NCI-H1092 (cell line): ENCODE data around the gene TRNP1.
"Not testable (repeated sequence)": the region's sequence is repeated elsewhere in the genome, so short reads cannot be mapped to it uniquely, and the experiment has no call there.

Experiments
- DNase-seq: peaks from one replicate; lab custom pipeline; 2025; lab: John Stamatoyannopoulos, UW

Gene TRNP1

DNA sequence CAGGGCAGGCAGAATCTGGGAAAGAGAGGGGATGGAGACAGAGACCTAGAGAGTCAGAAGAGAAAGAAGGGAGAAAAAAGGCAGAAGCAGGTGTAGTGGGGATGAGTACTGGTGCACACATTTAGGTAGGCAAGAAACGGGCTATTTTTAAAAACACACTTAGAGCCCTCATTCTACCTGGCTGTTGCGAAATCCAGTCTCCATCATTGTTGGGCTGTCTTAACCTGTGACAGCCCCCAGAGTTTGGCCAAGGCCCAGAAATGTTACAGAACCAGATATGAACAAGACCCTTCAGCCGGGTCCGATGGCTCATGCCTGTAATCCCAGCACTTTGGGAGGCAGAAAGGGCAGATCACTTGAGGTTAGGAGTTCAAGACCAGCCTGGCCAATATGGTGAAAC lies 20.7 kb upstream of the TRNP1 start:
- no peak for DNase-seq

DNA sequence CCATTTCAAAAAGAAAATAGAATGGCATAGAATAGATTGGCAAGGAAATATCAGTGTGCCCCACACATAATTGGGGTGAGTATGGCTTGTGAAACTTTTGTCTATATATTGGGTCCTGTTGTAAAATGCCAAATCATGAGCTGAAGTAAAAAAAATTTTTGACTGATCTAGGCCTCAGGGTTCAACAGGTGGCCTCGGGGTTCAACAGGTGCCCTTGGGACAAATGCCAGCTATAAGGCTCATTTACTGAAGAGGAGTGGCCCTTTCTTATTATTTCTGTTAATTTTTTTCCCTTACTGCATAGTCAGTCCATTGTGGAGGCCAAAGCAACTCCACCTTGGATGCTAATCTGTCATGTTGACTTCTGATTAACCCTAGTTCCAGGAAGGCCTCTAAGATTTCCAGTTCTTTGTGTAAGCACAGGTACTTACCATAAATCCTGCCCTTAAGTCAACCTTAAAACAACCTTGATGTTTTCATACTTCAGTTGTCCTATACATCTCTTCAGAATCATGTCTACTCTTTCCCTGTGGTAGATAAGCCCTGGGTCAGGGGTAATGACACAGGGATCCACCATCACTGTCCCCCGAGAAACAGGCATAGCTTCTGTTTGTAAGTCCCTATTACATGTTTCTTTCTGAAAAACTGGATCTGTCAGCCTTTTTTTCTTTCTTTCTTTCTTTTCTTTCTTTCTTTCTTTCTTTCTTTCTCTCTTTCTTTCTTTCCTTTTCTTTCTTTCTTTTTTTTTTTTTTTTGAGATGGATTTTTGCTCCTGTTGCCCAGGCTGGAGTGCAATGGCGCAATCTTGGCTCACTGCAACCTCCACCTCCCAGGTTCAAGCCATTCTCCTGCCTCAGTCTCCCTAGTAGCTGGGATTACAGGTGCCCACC lies 16.6 kb upstream of the TRNP1 start:
- DNase-seq = no peak

DNA sequence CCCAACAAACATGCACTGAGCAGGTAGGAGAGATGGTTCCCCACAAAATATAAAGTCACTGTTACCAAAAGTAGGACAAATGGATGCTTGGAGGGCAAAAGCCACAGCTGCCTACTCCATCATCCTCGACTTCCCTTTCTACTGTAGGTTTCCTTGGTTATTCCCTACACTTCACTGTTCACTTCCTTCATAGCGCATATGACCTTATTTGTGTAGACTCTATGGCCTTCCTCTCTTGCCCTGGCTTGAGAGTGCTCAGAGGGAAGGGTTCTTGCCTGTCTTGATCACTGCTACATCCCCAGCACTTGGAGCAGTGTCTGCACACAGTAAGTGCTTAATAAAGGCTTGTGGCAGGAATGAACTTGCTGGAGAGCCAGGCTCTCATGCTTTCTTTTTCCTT lies 14.6 kb upstream of the TRNP1 start:
- no peak for DNase-seq

DNA sequence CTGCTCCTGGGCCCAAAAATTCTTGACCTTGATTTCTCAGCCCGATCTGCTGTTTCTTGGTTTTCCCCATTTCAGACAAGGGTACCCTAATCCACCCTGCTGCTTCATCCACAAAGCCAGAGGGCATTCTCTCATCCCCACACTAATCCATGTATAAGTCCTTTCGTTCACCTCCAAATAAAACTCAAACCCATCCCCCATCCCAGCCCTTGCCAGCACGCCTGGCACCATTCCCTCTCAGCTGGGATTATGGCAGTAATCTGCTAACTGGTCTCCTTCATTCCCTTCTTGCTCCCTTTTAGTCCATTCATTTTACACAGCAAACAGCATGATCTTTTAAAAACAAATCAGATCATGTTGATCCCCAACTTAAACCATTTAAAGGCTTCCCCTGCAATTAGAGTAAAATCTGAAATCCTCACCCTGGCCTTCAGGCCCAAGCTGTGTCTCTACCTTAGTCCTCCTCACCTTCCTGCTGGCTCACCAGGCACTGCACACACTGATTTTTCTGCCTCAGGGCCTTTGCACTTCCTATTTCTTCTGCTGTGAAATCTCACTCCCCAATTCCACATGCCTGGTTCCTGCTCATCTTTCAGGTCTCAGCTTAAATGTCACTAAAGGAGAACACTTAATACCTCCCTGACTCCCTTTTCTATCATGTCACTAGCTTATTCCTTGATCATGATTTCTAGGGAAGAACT lies 12.2 kb upstream of the TRNP1 start:
- no peak for DNase-seq

DNA sequence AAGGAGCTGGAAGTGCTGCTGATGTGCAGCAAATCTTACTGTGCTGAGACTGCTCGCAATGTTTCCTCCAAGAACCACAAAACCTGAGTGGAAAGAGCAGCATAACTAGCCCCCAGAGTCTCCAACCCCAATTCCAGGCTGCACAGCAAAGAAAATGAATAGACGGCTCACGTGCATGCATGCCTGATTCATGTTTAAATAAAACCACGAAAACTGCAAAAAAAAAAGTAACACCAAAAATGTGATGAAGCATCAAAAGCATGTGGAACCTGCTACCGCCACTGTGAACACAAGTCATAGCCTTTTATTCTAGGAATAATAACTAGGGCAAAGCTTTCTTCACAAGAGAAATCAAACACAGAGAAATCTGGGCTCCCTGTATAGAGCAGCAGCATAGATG lies 9.6 kb upstream of the TRNP1 start:
- DNase-seq = no peak

DNA sequence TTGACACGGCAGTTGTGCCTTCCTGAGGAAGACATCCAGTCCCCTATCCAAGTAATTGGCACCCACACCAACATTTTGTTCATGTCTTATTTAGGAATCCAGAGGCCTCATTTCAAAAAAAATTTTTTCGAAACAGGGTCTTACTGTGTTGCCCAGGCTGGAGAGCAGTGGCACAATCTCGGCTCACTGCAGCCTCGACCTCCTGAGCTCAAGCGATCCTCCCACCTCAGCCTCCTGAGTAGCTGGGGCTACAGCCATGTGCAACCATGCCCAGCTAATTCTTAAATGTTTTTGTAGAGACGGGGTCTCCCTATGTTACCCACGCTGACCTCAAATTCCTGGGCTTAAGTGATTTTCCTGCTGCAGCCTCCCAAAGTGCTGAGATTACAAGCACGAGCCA lies 9.2 kb upstream of the TRNP1 start:
- DNase-seq = no peak

DNA sequence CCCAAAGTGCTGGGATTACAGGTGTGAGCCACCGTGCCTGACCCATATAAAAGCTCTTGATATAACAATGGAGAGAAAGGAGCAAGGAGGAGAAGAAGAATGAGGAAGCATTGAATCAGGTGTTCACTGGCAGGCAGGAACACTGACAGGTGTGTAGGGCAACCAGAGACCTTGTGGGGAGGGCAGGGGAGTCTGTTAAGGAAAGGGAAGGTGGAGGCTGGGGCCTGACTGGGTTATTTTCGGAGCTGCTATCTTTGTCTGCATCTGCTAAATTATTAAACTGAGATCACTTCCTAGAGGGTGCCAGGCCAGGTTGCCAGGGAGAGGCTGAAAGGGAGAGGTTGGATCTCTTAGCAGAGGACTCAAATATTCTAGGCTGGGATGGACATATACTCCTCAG lies 6.8 kb upstream of the TRNP1 start:
- DNase-seq = no peak

DNA sequence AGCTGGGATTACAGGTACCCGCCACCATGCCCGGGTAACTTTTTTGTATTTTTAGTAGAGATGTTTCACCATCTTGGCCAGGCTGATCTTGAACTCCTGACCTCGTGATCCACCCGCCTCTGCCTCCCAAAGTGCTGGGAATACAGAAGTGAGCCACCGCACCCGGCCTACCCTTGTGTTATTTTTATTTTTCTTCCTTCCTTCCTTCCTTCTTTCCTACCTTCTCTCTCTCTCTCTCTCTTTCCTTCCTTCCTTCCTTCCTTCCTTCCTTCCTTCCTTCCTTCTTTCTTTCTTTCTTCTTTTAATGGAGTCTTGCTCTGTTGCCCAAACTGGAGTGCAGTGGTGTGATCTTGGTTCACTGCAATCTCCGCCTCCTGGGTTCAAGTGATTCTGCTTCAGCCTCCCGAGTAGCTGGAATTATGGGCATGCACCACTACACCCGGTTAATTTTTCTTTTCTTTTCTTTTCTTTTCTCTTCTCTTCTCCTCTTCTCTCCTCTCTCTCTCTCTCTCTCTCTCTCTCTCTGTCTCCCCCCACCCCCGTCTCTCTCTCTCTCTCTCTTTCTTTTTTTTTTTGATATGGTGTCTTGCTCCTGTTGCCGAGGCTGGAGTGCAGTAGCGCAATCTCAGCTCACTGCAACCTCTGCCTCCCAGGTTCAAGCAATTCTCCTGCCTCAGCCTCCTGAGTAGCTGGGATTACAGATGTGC lies 3.9 kb upstream of the TRNP1 start:
- not testable (repeated sequence) for DNase-seq

DNA sequence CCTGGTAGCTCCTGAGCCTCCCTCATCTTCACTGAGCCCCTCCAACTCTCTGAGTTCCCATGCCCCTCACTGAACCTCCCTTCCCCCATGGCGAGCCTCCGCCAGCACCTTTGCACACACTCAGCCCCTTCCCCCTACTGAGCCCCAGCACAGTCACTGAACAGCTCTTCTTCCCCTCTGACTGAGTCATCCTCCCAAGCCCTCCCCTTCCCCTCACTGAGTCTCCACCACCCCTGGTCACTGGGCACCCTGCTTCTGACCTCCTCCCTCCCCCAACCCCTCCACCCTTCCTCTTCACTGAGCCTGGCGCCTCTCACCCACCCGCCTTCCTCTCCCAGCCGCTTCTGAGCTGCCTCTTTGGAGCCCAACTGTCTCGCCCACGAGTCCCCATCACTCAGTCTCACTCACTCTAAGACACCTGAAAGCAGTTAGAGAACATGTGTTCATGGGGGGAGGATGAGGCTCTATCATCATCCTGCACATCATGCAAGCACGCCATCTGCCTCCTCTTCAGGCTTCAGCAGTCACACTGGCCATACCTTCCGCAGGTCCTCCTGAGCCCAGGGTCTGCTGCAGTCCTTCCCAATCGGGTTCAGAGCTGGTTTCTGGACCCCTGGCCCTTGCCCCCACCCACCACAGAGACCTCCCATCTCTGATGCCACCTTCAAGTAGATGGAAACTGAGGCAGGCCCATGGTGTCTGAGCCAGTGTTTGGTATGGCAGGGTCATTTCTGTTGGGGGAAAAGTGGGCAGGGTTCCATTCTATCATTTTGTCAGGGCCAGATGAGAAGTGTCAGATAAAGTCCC lies 2.0 kb upstream of the TRNP1 start:
- no peak for DNase-seq

DNA sequence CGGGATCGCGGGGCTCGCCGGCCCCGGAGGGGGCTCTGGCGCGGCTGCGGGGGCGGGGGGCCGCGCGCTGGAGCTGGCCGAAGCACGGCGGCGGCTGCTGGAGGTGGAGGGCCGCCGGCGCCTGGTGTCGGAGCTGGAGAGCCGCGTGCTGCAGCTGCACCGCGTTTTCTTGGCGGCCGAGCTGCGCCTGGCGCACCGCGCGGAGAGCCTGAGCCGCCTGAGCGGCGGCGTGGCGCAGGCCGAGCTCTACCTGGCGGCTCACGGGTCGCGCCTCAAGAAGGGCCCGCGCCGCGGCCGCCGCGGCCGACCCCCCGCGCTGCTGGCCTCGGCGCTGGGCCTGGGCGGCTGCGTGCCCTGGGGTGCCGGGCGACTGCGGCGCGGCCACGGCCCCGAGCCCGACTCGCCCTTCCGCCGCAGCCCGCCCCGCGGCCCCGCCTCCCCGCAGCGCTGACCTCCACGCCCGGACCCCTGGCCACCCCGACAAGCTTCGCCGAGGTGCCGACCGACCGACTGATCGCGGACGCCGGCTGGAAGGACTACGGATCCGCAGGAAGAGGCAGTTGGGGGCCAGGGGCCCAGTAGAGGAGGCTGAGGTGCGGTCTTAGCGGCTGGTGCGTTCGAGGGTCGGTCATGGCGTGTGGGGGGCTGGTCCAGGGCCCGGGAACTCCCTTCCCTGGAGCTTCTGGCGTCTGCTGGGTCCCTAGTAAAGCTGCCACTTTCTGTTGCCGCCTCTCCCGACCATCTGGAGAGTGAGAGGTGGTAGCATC lies 711 bp downstream of the TRNP1 start:
- no peak for DNase-seq

DNA sequence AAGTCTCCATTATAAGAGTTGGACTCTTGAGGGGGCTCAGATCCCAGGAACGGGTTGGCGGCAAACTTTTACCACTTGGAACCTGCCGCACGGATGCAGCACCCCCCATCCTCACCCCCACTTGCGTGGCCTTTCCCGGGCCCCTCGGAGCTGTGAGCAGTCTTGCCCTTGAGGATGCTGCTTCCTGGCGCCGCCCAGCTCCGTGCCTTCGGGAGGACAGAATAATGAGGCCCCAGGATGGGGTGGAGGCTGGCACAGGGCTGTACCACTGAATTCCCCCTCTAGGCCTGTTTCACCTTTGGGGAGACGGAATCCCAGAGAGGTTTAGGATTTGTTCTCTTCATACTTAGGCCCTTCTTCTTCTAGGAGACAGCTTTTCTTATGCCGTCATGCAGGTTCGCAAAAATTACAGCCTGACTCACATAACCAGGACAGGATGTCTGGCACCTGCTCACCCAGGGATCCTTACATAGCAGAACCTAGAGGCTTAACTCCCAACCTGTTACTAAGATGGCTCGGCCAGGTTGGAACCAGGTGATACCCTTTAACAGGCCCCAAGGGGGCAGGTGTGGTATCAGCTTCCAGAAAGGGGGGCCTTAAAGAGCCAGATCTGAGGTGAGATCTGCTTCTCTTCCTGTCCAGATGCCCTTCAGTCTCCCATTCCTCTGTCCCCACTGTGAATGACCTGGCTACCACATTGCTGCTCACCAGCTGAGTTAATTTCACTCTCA lies 1.5 kb downstream of the TRNP1 start:
- DNase-seq = no peak

DNA sequence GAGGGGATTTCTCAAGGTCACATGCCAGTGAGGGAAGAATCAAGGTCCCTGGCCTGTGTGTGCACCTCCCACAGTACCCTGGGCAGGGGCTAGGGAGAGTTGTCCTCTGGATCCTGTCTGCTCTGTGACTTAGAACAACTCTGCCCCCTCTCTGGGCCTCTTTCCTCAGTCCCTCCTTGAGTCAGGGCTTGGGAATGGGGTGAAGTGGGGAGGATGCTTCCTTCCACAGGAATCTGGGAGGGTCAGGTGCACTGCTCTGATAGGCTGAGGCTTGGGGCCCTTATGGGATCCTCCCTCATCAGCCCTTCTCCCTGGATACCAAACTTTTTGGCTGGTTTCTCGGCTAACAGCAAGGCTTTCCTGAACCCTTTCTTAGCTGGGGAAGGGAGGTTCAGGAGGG lies 2.5 kb downstream of the TRNP1 start:
- DNase-seq = no peak

DNA sequence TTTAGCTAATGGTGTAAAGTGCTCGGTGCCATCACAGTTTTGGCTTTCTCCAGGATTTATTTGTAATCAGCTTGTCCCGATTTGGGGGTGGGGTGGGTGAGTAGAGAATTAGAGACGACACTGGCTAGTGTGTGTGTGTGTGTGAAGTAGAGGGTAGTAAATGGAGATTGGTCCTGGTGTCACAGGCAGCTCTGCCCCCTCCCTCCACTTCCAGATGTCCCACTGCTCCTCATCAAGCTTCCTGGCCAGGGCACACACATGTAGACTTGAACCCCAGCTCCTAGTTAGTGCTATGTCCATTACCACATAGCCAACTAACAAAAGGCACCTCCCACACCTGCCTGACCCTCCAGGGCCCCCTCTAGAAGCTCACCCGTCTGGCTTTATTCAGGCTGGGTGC lies 3.2 kb downstream of the TRNP1 start:
- DNase-seq = no peak

DNA sequence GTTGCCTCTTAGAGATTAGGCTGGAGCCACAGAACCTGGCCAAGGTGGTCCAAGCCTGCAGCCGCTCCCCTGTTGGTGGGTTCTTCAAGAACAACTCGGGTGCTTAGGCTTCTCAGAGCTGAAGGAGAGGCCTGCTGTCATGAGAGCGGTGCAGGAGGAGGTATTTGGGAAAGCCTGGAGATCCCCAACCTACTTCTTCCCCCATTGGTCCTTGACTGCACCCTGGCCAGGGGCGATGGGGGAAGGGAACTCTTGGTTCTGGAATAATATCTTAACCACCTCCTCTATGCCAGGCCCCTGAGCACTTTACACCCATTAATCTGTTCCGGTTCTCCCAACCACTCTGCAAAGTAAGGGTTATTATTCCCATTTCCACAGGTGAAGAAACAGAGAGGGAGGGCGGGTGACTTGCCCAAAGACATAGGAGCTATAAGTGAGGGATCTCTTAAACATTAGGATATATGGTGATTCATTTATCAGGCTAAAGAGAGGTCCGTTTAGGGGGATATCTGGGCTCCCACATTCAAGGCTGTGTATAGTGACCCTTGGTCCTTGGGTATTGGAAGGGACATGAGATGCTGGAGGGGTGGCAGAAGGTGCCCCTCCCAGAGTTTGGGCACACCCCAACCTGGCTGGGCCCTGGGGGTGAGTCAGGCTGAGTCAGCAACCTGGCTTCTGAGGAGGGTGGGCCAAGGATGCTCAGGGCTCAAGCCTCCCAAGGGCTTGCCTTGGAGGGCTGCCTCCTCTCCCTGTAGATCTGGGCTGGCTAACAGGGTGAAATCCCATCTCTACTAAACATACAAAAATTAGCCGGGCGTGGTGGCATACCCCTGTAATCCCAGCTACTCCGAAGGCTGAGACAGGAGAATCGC lies 5.2 kb downstream of the TRNP1 start:
- no peak for DNase-seq

DNA sequence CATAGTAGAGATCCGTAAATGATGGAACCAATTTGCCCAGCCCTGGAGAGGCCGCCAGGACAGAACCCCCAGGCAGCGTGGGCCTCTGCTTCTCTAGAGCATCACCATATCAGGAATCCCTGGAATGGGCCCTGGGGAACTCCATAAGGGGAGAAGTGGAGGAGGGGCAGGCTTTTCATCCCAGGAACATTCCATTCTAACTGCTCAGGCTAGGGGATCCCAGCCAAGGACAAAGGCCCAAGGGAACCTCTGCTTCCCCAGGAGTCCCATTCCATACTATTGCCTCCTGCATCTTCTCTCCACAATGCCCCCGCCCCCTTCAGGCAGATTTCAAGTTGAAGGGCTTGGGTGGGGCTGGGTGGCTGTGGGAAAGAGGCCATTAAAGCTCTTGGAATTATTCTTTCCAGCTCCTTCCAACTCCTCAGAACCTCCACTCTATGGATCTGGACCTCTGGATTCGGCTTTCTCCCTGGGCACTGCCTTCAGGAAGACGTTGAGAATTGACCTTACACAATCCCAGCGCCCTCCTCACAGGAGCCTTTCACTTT lies 6.0 kb downstream of the TRNP1 start:
- DNase-seq = no peak

DNA sequence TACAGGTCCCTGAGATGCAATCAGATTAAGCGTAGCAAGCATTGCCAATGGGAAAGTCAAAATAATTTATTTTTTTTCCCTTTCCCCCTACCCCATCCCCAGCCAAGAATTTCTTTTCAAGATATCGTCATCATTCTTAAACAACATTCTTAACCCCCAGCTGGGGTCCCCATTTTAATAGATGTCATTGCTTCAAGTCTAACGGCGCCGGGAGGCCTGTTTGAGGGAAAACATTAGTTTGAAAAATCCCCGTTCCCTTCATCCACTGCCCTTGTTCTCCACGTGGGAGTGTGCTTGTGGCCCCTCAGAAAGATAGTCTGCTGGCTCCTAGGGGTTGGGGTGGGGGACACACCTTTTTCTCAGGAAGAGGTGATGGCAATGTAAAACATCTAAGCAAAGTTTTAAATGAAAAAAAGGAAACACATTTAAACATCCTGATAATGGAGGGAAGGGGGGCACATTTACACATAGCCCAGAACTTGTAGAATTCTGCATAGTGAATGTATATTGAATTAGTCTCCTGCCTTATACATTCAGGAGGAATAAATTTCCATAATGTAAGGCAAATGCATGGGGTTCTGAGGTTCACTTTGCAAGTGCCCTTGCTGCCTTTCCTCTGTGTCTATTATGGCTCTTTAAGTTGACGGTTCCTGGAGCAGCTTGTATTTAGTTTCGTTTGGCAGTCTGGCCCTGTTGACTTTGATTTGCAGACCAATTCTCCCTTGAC lies 6.8 kb downstream of the TRNP1 start:
- DNase-seq = no peak

DNA sequence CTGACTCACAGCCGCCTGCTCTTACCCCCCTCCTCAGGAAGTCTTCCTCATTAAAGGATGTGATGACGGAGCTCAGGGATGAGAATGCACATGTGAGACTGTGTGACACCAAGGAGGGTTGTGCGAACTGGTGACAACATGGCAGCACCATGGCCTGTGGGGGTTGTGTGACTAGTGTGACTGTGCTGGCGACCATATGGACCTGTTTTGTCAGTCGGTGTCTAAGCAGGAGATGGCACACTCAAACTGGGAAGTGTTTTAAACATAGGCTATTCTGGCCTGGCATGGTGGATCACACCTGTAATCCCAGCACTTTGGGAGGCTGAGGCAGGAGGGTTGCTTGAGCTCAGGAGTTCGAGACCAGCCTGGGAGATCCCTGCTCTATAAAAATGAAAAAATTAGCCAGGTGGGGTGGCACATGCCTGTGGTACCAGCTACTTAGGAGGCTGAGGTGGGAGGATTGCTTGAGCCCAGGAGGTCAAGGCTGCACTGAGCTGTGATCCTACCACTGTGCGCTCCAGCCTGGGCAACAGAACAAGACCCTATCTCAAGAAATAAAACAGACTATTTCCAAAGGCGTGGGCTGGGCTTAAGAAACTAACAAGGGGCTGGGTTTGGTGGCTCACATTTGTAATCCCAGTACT lies 7.4 kb downstream of the TRNP1 start:
- DNase-seq = no peak
